Progenitor cell of endocrine pancreas (in vitro differentiated cells): ENCODE measurements around the gene TBC1D10B. TPM values are rescaled to one million over a fixed set of nuclear protein-coding genes. Genes with fewer than 3 reads are reported as not detected.

Experiments
- DNase-seq: peaks from one replicate; pipeline ENCODE4 v3.0.0; 2021; ENCODE audit warnings: low spot score; ENCODE audit not compliant: unreplicated experiment
- H3K27ac Mint-ChIP-seq: 2 replicates; pipeline ENCODE4 v1.8.0; 2021; ENCODE audit warnings: mild to moderate bottlenecking, moderate library complexity, mixed read lengths
- H3K27me3 Mint-ChIP-seq: 2 replicates; pipeline ENCODE4 v1.8.0; 2021; ENCODE audit warnings: mixed read lengths
- H3K36me3 Mint-ChIP-seq: 2 replicates; pipeline ENCODE4 v1.8.0; 2022; ENCODE audit warnings: mixed read lengths; ENCODE audit not compliant: insufficient read depth
- H3K4me1 Mint-ChIP-seq: 2 replicates; pipeline ENCODE4 v1.8.0; 2021; ENCODE audit warnings: low read depth, mixed read lengths
- H3K4me3 Mint-ChIP-seq: 2 replicates; pipeline ENCODE4 v1.8.0; 2021; ENCODE audit warnings: low read depth, mild to moderate bottlenecking, moderate library complexity, mixed read lengths
- H3K9me3 Mint-ChIP-seq: 2 replicates; pipeline ENCODE4 v1.8.0; 2021; ENCODE audit warnings: low read depth, mixed read lengths
- total RNA-seq: library from RNA; stranded (reverse); gene quantifications from 2 replicates; pipeline ENCODE4 v1.2.1, GENCODE V29; 2021
- TF ChIP-seq, protein P1 (sequence below): fragments of 200-600 bp; sonication (generic); IDR thresholded peaks from one replicate; pipeline ENCODE4 v1.5.0; 2021; ENCODE audit warnings: antibody characterized with exemption, mild to moderate bottlenecking; ENCODE audit not compliant: unreplicated experiment

Gene TBC1D10B
- total RNA-seq, 1 donor from 2014 or later: 51.8 TPM

DNA sequence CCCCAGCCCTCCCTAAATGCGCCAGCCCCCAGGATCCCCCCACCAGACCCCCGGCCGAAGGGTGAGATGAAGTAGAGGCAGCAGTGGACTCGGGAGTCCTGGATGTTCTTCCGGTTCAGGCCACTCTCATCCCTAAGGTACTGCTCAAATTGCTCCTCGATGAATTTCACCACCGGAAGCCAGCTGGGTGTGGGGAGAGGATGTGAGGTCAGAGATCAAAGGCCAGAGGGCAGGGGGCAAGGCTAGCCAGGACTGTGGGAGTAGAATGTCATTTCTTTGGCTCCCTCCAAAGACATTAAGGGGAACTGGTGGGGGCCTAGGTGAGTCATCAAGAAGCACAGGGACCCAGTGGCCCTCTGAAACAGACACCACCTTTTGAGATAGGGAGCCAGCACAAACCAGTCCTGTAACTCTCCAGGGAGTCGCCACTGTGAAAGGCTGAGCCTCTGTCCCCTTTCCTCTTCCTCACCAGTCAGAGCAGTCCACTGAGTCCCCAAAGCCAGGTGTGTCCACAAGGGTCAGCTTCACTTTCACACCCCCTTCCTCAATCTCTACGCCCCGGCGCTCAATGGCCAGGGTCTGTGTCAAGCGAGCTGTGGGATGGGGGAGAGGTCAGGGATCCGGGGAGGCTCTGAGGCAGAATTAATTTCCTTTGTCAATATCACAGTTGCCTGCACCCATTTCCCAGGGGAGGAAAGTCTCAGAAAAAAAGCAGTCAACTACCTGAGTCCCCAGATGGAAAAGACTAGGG, 11.2 kb upstream of the TBC1D10B start:
- Mint-ChIP-seq H3K27me3 (no peaks in the 10 kb centered on the region), H3K9me3 (no peaks in the 10 kb centered on the region), H3K4me3 (no peak overlapping the region), H3K4me1 (peaks cover 11% of the 10 kb centered on the region), H3K36me3 (peaks cover 2% of the 10 kb centered on the region), H3K27ac (peak overlapping the region; percentile 59)
- DNase-seq: no peak
- TF ChIP-seq, protein P1, sequence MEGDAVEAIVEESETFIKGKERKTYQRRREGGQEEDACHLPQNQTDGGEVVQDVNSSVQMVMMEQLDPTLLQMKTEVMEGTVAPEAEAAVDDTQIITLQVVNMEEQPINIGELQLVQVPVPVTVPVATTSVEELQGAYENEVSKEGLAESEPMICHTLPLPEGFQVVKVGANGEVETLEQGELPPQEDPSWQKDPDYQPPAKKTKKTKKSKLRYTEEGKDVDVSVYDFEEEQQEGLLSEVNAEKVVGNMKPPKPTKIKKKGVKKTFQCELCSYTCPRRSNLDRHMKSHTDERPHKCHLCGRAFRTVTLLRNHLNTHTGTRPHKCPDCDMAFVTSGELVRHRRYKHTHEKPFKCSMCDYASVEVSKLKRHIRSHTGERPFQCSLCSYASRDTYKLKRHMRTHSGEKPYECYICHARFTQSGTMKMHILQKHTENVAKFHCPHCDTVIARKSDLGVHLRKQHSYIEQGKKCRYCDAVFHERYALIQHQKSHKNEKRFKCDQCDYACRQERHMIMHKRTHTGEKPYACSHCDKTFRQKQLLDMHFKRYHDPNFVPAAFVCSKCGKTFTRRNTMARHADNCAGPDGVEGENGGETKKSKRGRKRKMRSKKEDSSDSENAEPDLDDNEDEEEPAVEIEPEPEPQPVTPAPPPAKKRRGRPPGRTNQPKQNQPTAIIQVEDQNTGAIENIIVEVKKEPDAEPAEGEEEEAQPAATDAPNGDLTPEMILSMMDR: no peak

DNA sequence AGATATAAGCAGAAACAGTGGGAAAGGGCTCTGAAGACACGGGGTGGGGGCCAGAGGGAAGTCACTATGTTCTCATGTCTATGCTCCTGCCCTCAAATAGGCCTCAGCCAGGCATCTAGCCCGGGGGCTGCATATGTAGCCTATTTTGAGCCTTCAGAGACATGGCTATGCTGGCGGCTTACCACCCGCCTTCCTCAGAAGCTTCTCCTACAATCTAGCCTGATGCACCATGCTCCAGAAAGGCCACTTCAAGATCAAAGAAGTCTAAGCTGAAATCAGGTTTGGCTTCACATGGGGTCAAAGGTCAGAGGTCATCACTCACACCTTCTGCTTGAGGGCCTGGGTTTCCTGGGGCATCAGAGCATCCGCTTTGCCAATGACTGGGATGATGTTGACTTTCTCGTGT, 10.5 kb upstream of the TBC1D10B start:
- Mint-ChIP-seq H3K4me3 (no peak overlapping the region), H3K9me3 (no peaks in the 10 kb centered on the region), H3K4me1 (peaks cover 11% of the 10 kb centered on the region), H3K27ac (no peak overlapping the region), H3K27me3 (no peaks in the 10 kb centered on the region), H3K36me3 (peaks cover 2% of the 10 kb centered on the region)
- TF ChIP-seq, protein P1: no peak
- no peak for DNase-seq

DNA sequence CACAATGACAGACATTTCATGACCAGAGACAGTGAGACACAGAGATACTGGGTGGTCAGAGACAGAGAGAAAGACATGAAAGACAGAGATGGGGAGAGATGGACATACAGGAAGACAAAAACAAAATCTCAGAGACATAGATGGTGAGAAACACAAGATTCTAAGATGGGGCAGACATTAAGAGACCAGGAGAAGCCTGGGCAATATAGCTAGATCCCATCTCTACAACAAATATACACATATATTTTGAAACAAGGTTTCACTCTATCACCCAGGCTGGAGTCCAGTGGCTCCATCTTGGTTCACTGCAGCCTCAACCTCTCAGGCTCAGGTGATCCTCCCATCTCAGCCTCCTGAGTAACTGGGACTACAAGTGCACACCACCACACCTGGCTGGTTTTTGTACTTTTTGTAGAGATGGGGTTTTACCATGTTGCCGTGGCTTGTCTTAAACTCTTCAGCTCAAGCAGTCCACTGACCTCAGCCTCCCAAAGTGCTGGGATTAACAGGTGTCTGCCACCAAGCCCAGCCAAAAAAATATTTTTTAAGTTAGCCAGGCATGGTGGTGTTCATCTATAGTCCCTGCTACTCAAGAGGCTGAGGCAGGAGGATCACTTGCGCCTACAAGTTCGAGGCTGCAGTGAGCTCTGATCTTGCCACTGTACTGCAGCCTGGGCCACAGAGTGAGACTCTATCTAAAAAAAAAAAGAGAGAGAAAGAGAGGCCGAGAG, 9.9 kb upstream of the TBC1D10B start:
- Mint-ChIP-seq H3K4me1 (peaks cover 11% of the 10 kb centered on the region), H3K4me3 (peak overlapping the region; percentile 93), H3K27ac (peak overlapping the region; percentile 99), H3K36me3 (peaks cover 2% of the 10 kb centered on the region), H3K9me3 (no peaks in the 10 kb centered on the region), H3K27me3 (no peaks in the 10 kb centered on the region)
- no peak for DNase-seq
- TF ChIP-seq, protein P1: no peak

DNA sequence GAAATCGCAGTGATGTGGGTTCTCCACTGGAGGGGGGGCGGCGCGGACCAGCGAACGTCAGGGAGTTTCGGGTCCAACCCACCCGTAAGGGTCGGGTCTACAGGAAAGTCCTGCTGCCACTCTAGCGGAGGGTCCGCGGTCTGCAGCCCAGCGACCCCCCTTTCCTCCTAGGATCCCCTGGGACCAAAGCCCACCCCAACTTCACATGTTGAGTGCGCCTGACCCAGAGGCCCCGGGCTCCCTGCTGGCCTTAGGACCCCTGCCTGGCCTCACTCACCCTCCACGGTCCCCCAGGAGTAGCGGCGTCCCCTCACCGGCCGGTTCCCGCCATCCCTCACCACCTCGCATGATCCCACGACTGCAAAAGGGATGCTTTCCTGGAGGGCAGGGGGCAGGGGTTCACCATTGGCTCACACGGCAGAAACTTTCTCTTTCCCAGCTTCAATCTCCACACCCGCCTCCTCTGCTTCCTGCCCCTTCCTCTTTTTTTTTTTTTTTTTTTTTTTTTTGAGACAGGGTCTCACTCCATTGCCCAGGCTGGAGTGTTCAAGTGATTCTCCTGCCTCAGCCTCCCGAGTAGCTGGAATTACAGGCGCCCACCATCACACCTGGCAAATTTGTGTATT, 9.0 kb upstream of the TBC1D10B start:
- Mint-ChIP-seq H3K36me3 (peaks cover 2% of the 10 kb centered on the region), H3K4me1 (peaks cover 11% of the 10 kb centered on the region), H3K27me3 (no peaks in the 10 kb centered on the region), H3K4me3 (peak overlapping the region; percentile 93), H3K27ac (peak overlapping the region; percentile 99), H3K9me3 (no peaks in the 10 kb centered on the region)
- no peak for DNase-seq
- TF ChIP-seq, protein P1: peak; percentile 16
